Measurements from ENCODE around the gene C16orf74. TPM values are rescaled to one million over a fixed set of nuclear protein-coding genes. Genes with fewer than 3 reads are reported as not detected.

Gene C16orf74
- polyA plus RNA-seq, 1 donor (not counting 4 experiments of a cell fraction or from before 2014, with no cell fraction given): 35.3 TPM

- dilution Hi-C loops (cut with MboI; ENCODE audit: extremely low pct_ligation_motif_present, low sequenced_read_pairs): no loop called here
- Histone ChIP-seq H3K27me3 (ENCODE audit: control insufficient read depth, extremely low read depth, insufficient read depth, low read length) (no peaks in the 10 kb centered on the region), H3K79me2 (ENCODE audit: control insufficient read depth, insufficient read depth, low read length) (no peaks in the 10 kb centered on the region), H2AFZ (ENCODE audit: control insufficient read depth, low read length) (no peak overlapping the region), H3K4me3 (ENCODE audit: control insufficient read depth in 2 of 3, extremely low read depth in 1 of 3, insufficient read depth in 2 of 3, low read depth in 1 of 3, low read length in 3 of 3) (no peak overlapping the region), H4K20me1 (ENCODE audit: control insufficient read depth, extremely low read depth, insufficient read depth, low read length) (peaks cover 6% of the 10 kb centered on the region), H3K36me3 (ENCODE audit: control insufficient read depth in 2 of 2, extremely low read depth in 1 of 2, insufficient read depth in 2 of 2, low read length in 2 of 2) (peaks cover 16 to 24% of the 10 kb centered on the region in 2 experiments), H3K9me3 (ENCODE audit: control insufficient read depth, low read depth, low read length) (no peaks in the 10 kb centered on the region), H3K9ac (ENCODE audit: control insufficient read depth, extremely low read depth, insufficient read depth, low read length) (no peak overlapping the region), H3K9me1 (ENCODE audit: control insufficient read depth, extremely low read depth, insufficient read depth, low read length) (no peaks in the 10 kb centered on the region), H3K4me2 (ENCODE audit: control insufficient read depth, extremely low read depth, insufficient read depth, low read depth, low read length) (no peak overlapping the region), H3K27ac (ENCODE audit: control insufficient read depth, insufficient read depth, low read length) (no peak overlapping the region), H3K4me1 (ENCODE audit: control insufficient read depth, extremely low read depth, insufficient read depth, low read length) (peaks cover 8% of the 10 kb centered on the region)
- TF ChIP-seq EZH2 (IDR thresholded peaks at IDR 0.05; ENCODE audit: low read length) (no peak), CTCF (optimal IDR thresholded peaks at IDR 0.05 in 1 of 3, IDR thresholded peaks at IDR 0.05 in 1 of 3, conservative IDR thresholded peaks at IDR 0.05 in 1 of 3; ENCODE audit: extremely low read depth in 1 of 3, insufficient read depth in 2 of 3, low read length in 3 of 3) (no peak)
- FAIRE-seq: no peak
- DNase-seq (ENCODE audit: low read depth, low spot score): no peak
Observed at GRCh38 chr16:85704011-85704410, 46.9 kb downstream of the C16orf74 start.

- dilution Hi-C loops (cut with MboI; ENCODE audit: extremely low pct_ligation_motif_present, low sequenced_read_pairs): no loop called here
- Histone ChIP-seq H3K4me2 (ENCODE audit: control insufficient read depth, extremely low read depth, insufficient read depth, low read depth, low read length) (no peak overlapping the region), H3K9me3 (ENCODE audit: control insufficient read depth, low read depth, low read length) (no peaks in the 10 kb centered on the region), H2AFZ (ENCODE audit: control insufficient read depth, low read length) (no peak overlapping the region), H3K4me1 (ENCODE audit: control insufficient read depth, extremely low read depth, insufficient read depth, low read length) (peaks cover 33% of the 10 kb centered on the region), H3K79me2 (ENCODE audit: control insufficient read depth, insufficient read depth, low read length) (no peaks in the 10 kb centered on the region), H3K9ac (ENCODE audit: control insufficient read depth, extremely low read depth, insufficient read depth, low read length) (no peak overlapping the region), H3K4me3 (ENCODE audit: control insufficient read depth in 2 of 3, extremely low read depth in 1 of 3, insufficient read depth in 2 of 3, low read depth in 1 of 3, low read length in 3 of 3) (no peak overlapping the region), H4K20me1 (ENCODE audit: control insufficient read depth, extremely low read depth, insufficient read depth, low read length) (no peaks in the 10 kb centered on the region), H3K9me1 (ENCODE audit: control insufficient read depth, extremely low read depth, insufficient read depth, low read length) (peaks cover 3% of the 10 kb centered on the region), H3K36me3 (ENCODE audit: control insufficient read depth in 2 of 2, extremely low read depth in 1 of 2, insufficient read depth in 2 of 2, low read length in 2 of 2) (peaks cover 6 to 10% of the 10 kb centered on the region in 2 experiments), H3K27me3 (ENCODE audit: control insufficient read depth, extremely low read depth, insufficient read depth, low read length) (no peaks in the 10 kb centered on the region), H3K27ac (ENCODE audit: control insufficient read depth, insufficient read depth, low read length) (no peak overlapping the region)
- DNase-seq (ENCODE audit: low read depth, low spot score) (no peak), FAIRE-seq (no peak)
- TF ChIP-seq EZH2 (IDR thresholded peaks at IDR 0.05; ENCODE audit: low read length): no peak
- TF ChIP-seq CTCF (optimal IDR thresholded peaks at IDR 0.05 in 1 of 3, IDR thresholded peaks at IDR 0.05 in 1 of 3, conservative IDR thresholded peaks at IDR 0.05 in 1 of 3; ENCODE audit: extremely low read depth in 1 of 3, insufficient read depth in 2 of 3, low read length in 3 of 3): peak in 1 of 3 experiments; percentile 4
Observed at GRCh38 chr16:85699628-85700027, 51.3 kb downstream of the C16orf74 start.

All from keratinocyte (primary cell).